Body of pancreas (tissue), 4 donors: ENCODE results near the gene CDS2. TPM values are rescaled to one million over a fixed set of nuclear protein-coding genes. Genes with fewer than 3 reads are reported as not detected.

ENCODE experiments used
- ATAC-seq: fragments of 150-250 bp; one replicate; pipeline ENCODE4 v1.9.1; 2016
- DNase-seq, 4 donors: peaks; one replicate each; pipeline ENCODE4 v3.0.0-alpha.2; 2019
- H3K27ac ChIP-seq, 4 donors: fragments of 200-600 bp; sonication (generic); 1 replicate in 3 of 4; 2 replicates in 1 of 4; pipeline versions ENCODE4 v1.5.1 to v1.6.1; 2016 to 2019; ENCODE audit warnings: mild to moderate bottlenecking in 1 of 4, mixed read lengths in 1 of 4, moderate library complexity in 1 of 4
- H3K27me3 ChIP-seq, 2 donors: fragments of 200-600 bp; sonication (generic); one replicate each; pipeline ENCODE4 v1.6.0; 2016; ENCODE audit warnings: mild to moderate bottlenecking in 1 of 2
- H3K36me3 ChIP-seq, 2 donors: fragments of 200-600 bp; sonication (generic); replicated peaks in 1 of 2; 2 replicates each; pipeline ENCODE4 v1.5.1; 2016; ENCODE audit warnings: low read depth in 2 of 2; ENCODE audit not compliant: insufficient read depth in 1 of 2
- H3K4me1 ChIP-seq: fragments of 200-600 bp; sonication (generic); one replicate; pipeline ENCODE4 v1.6.0; 2016
- H3K4me3 ChIP-seq, 2 donors: fragments of 200-600 bp; sonication (generic); 1 replicate in 1 of 2; 2 replicates in 1 of 2; pipeline ENCODE4 v1.5.1; 2016 to 2019
- H3K9me3 ChIP-seq, 3 donors: fragments of 200-600 bp; sonication (generic); 1 replicate in 2 of 3; 2 replicates in 1 of 3; pipeline ENCODE4 v1.5.1; 2016
- POLR2A ChIP-seq, 3 donors: fragments of 450-650 bp; IDR thresholded peaks; one replicate each; pipeline ENCODE4 v1.6.1; 2016; ENCODE audit warnings: antibody characterized with exemption in 3 of 3, mild to moderate bottlenecking in 2 of 3
- WGBS, 2 donors: methylation state at CpG; one replicate each; pipeline ENCODE4 v1.1.5; 2017; 5-methylcytosine and 5-hydroxymethylcytosine counted together
- intact Hi-C: fragments of 100-400 bp; cut with DNase I; formaldehyde crosslinking; loops from one replicate; pipeline ENCODE4 v1.15.1; 2023
- total RNA-seq, 2 donors: library from RNA; depleted of rRNA; stranded (reverse); fragments of >200 nt; gene quantifications; one replicate each; pipeline ENCODE4 v1.1.0, GENCODE V29; 2016
- TF ChIP-seq, protein P1 (sequence below), 7 experiments: fragments of 450-650 bp in 4 of 7; fragments of 200-600 bp in 3 of 7; sonication (generic) in 3 of 7; IDR thresholded peaks; one replicate each; pipeline ENCODE4 v1.5.1; 2016 to 2019; ENCODE audit warnings: antibody characterized with exemption in 7 of 7

Gene CDS2
- total RNA-seq, 2 donors from 2014 or later, result 10.2 to 13.5 TPM

GRCh38 chr20:5196149-5196548, 69.3 kb downstream of the CDS2 start:
- Histone ChIP-seq H3K9me3 (no peaks in the 10 kb centered on the region), H3K4me3 (no peak overlapping the region), H3K4me1 (peaks cover 4% of the 10 kb centered on the region), H3K27me3 (no peaks in the 10 kb centered on the region), H3K36me3 (no peaks in the 10 kb centered on the region), H3K27ac (no peak overlapping the region)
- DNase-seq (no peak), ATAC-seq (no peak)
- 78 to 98% methylated on average over 4 of the region's 4 CpGs for WGBS, 2 donors
- TF ChIP-seq, protein P1, sequence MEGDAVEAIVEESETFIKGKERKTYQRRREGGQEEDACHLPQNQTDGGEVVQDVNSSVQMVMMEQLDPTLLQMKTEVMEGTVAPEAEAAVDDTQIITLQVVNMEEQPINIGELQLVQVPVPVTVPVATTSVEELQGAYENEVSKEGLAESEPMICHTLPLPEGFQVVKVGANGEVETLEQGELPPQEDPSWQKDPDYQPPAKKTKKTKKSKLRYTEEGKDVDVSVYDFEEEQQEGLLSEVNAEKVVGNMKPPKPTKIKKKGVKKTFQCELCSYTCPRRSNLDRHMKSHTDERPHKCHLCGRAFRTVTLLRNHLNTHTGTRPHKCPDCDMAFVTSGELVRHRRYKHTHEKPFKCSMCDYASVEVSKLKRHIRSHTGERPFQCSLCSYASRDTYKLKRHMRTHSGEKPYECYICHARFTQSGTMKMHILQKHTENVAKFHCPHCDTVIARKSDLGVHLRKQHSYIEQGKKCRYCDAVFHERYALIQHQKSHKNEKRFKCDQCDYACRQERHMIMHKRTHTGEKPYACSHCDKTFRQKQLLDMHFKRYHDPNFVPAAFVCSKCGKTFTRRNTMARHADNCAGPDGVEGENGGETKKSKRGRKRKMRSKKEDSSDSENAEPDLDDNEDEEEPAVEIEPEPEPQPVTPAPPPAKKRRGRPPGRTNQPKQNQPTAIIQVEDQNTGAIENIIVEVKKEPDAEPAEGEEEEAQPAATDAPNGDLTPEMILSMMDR (IDR thresholded peaks at IDR 0.05), result no peak
- no peak for TF ChIP-seq POLR2A (IDR thresholded peaks at IDR 0.05)
- intact Hi-C loops, result loop anchor here (10.0 kb wide), 1 partner anchor 249 kb away; no protein-coding TSS in a partner anchor

GRCh38 chr20:5197270-5197827, 70.5 kb downstream of the CDS2 start:
- no peaks in the 10 kb centered on the region for H3K36me3 ChIP-seq
- WGBS, 2 donors, result 51 to 64% methylated on average over 11 of the region's 11 CpGs
- no peak overlapping the region for H3K4me3 ChIP-seq
- H3K4me1 ChIP-seq, result peaks cover 4% of the 10 kb centered on the region
- no peak for ATAC-seq
- TF ChIP-seq, protein P1 (IDR thresholded peaks at IDR 0.05), result no peak
- TF ChIP-seq POLR2A (IDR thresholded peaks at IDR 0.05), result no peak
- intact Hi-C loops, result loop anchor here (10.0 kb wide), 1 partner anchor 247 kb away; no protein-coding TSS in a partner anchor
- peak in 1 of 4 donors; percentile 26 for DNase-seq
- no peaks in the 10 kb centered on the region for H3K9me3 ChIP-seq
- no peaks in the 10 kb centered on the region for H3K27me3 ChIP-seq
- no peak overlapping the region for H3K27ac ChIP-seq

DNA sequence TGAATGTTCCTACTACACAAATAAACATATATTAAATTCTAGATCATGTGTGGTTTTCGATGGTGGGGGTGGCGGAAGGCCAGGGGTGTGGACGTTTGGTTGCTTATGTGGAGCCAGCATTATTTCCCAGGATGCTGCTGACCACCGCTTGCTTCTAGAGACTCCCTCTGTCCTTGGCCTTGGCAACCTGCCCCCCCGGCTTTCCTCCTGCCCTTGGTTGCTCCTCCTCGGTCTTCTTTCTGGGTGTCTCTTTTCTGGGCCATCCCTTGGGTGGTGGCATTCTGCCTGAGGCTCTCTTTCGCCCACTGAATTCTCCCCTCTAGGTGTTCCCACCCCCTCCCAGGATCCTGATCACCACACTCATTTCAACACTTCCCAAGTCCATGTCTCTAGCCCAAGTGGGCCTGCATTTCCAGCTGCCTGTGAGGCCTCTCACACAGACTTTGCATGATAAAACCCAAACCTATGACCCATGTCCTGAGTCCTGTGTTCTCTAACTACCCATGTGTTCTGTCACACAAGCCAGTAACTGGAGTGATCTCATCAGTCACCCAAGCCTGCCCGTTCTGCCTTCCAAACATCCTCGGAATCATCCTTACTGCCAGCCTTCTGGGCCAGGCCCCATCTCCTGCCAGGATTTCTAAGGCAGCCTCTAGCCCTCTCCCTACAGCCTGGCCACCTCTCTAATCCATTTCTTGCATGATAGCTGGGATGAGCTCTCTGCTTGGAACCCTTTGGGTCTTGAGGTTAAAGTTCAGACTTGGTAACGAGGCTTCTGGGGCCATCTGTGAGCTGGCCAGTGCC, 71.2 kb downstream of the CDS2 start:
- TF ChIP-seq POLR2A (IDR thresholded peaks at IDR 0.05), result no peak
- TF ChIP-seq, protein P1 (IDR thresholded peaks at IDR 0.05), result no peak
- Histone ChIP-seq H3K27me3 (no peaks in the 10 kb centered on the region), H3K27ac (no peak overlapping the region), H3K4me1 (peaks cover 9% of the 10 kb centered on the region), H3K4me3 (no peak overlapping the region), H3K36me3 (no peaks in the 10 kb centered on the region), H3K9me3 (no peaks in the 10 kb centered on the region)
- WGBS, 2 donors, result 83 to 87% methylated on average over 10 of the region's 10 CpGs
- intact Hi-C loops, result loop anchor here (10.0 kb wide), 1 partner anchor 247 kb away; no protein-coding TSS in a partner anchor
- no peak for DNase-seq
- ATAC-seq, result no peak

DNA sequence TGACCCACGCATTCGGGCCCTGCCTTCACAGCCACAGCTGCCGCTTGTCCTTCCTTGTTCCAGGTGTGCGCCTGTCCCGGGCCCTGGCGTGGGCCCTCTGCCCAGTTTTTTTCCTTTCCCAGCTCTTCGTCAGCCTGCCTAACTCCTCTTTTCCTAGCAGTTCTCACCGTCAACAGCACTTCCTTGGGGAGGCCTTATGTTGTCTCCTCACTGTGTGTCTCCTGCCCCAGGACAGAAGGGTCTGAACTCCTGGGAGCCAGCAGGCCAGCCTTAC, 71.8 kb downstream of the CDS2 start:
- DNase-seq, result no peak
- intact Hi-C loops, result loop anchor here (10.0 kb wide), 1 partner anchor 246 kb away; no protein-coding TSS in a partner anchor
- 90 to 92% methylated on average over 8 of the region's 8 CpGs for WGBS, 2 donors

More for the DNA sequence above, 71.8 kb downstream of the CDS2 start:
- H3K4me1 ChIP-seq, result peaks cover 9% of the 10 kb centered on the region
- H3K27me3 ChIP-seq, result no peaks in the 10 kb centered on the region
- no peak for ATAC-seq
- no peaks in the 10 kb centered on the region for H3K36me3 ChIP-seq
- H3K4me3 ChIP-seq, result no peak overlapping the region
- TF ChIP-seq POLR2A (IDR thresholded peaks at IDR 0.05), result no peak
- TF ChIP-seq, protein P1 (IDR thresholded peaks at IDR 0.05), result no peak
- H3K27ac ChIP-seq, result no peak overlapping the region
- no peaks in the 10 kb centered on the region for H3K9me3 ChIP-seq
